H9 (cell line): Measurements from ENCODE around the gene TCIRG1. TPM values are rescaled to one million over a fixed set of nuclear protein-coding genes. Genes with fewer than 3 reads are reported as not detected.
A peak's percentile ranks its signal among the peaks of the same experiment; 100 is the strongest.

Source experiments
- DNase-seq: peaks from one replicate; pipeline ENCODE4 v3.0.0-alpha.2; 2017
- H2AFZ ChIP-seq: one replicate; pipeline ENCODE4 v1.6.1; 2013; ENCODE audit warnings: mild to moderate bottlenecking, low read length, control low read depth, moderate library complexity
- H2AK5ac ChIP-seq: 2 replicates; pipeline ENCODE4 v1.6.1; 2013; ENCODE audit warnings: low read length, control low read depth, mixed read lengths; ENCODE audit not compliant: insufficient read length
- H2BK120ac ChIP-seq: one replicate; pipeline ENCODE4 v1.6.1; 2013; ENCODE audit warnings: low read depth, mild to moderate bottlenecking, low read length, control low read depth, inconsistent platforms; ENCODE audit not compliant: poor library complexity, severe bottlenecking
- H2BK12ac ChIP-seq: 2 replicates; pipeline ENCODE4 v1.6.1; 2013; ENCODE audit warnings: low read length, control low read depth, mixed read lengths, low read depth; ENCODE audit not compliant: insufficient read length
- H2BK15ac ChIP-seq: 2 replicates; pipeline ENCODE4 v1.6.1; 2013; ENCODE audit warnings: low read depth, low read length, control low read depth
- H2BK20ac ChIP-seq: one replicate; pipeline ENCODE4 v1.6.1; 2013; ENCODE audit warnings: low read depth, mild to moderate bottlenecking, low read length, control low read depth, inconsistent platforms; ENCODE audit not compliant: poor library complexity, severe bottlenecking
- H2BK5ac ChIP-seq: 2 replicates; pipeline ENCODE4 v1.6.1; 2013; ENCODE audit warnings: low read length, control low read depth, mixed read lengths; ENCODE audit not compliant: insufficient read length
- H3K14ac ChIP-seq: 2 replicates; pipeline ENCODE4 v1.6.1; 2013; ENCODE audit warnings: low read length, control low read depth; ENCODE audit not compliant: insufficient read depth
- H3K18ac ChIP-seq: 2 replicates; pipeline ENCODE4 v1.6.1; 2013; ENCODE audit warnings: low read depth, mild to moderate bottlenecking, mixed read lengths, low read length, control low read depth; ENCODE audit not compliant: insufficient read length
- H3K23ac ChIP-seq: 2 replicates; pipeline ENCODE4 v1.6.1; 2013; ENCODE audit warnings: low read length, control low read depth, mixed read lengths, low read depth; ENCODE audit not compliant: insufficient read length
- H3K23me2 ChIP-seq: 2 replicates; pipeline ENCODE4 v1.6.1; 2013; ENCODE audit warnings: low read depth, mild to moderate bottlenecking, mixed read lengths, low read length, control low read depth; ENCODE audit not compliant: insufficient read length, poor library complexity, severe bottlenecking
- H3K27ac ChIP-seq: 2 replicates; pipeline ENCODE4 v1.5.1; 2013; ENCODE audit warnings: low read length, control low read depth, mixed read lengths, low read depth; ENCODE audit not compliant: insufficient read length
- H3K27me3 ChIP-seq: 2 replicates; pipeline ENCODE4 v1.6.1; 2013; ENCODE audit warnings: low read length, control low read depth, inconsistent platforms; ENCODE audit not compliant: insufficient read depth
- H3K4ac ChIP-seq: 2 replicates; pipeline ENCODE4 v1.6.1; 2013; ENCODE audit warnings: low read depth, mild to moderate bottlenecking, control low read depth, inconsistent platforms, low read length, moderate library complexity
- H3K4me1 ChIP-seq: 2 replicates; pipeline ENCODE4 v1.6.1; 2013; ENCODE audit warnings: low read length, control low read depth, inconsistent platforms; ENCODE audit not compliant: insufficient read depth
- H3K4me2 ChIP-seq: 2 replicates; pipeline ENCODE4 v1.6.1; 2013; ENCODE audit warnings: low read length, control low read depth, mixed read lengths; ENCODE audit not compliant: insufficient read length, insufficient read depth
- H3K56ac ChIP-seq: 2 replicates; pipeline ENCODE4 v1.6.1; 2013; ENCODE audit warnings: low read depth, mild to moderate bottlenecking, mixed read lengths, low read length, control low read depth; ENCODE audit not compliant: insufficient read length
- H3K79me1 ChIP-seq: 2 replicates; pipeline ENCODE4 v1.6.1; 2013; ENCODE audit warnings: low read depth, mild to moderate bottlenecking, moderate library complexity, low read length, control low read depth, inconsistent platforms; ENCODE audit not compliant: insufficient read depth, poor library complexity, severe bottlenecking
- H3K79me2 ChIP-seq: 2 replicates; pipeline ENCODE4 v1.6.1; 2013; ENCODE audit warnings: low read length, control low read depth, inconsistent platforms; ENCODE audit not compliant: insufficient read depth
- H3K9ac ChIP-seq: 2 replicates; pipeline ENCODE4 v1.6.1; 2013; ENCODE audit warnings: low read length, control low read depth, mixed read lengths; ENCODE audit not compliant: insufficient read length; ENCODE audit errors: extremely low read depth
- H3K9me3 ChIP-seq: one replicate; pipeline ENCODE4 v1.6.1; 2013; ENCODE audit warnings: low read depth, low read length, inconsistent platforms; ENCODE audit not compliant: control insufficient read depth
- H3T11ph ChIP-seq: one replicate; pipeline ENCODE4 v1.6.1; 2013; ENCODE audit warnings: mild to moderate bottlenecking, low read length, control low read depth, inconsistent platforms
- H4K20me1 ChIP-seq: one replicate; pipeline ENCODE4 v1.6.1; 2013; ENCODE audit not compliant: control insufficient read depth, insufficient read length, insufficient read depth
- H4K5ac ChIP-seq: 2 replicates; pipeline ENCODE4 v1.6.1; 2013; ENCODE audit warnings: low read depth, mild to moderate bottlenecking, mixed read lengths, low read length, control low read depth; ENCODE audit not compliant: insufficient read length
- H4K8ac ChIP-seq: replicated peaks from 2 replicates; pipeline ENCODE4 v1.6.1; 2013; ENCODE audit warnings: low read length, control low read depth, mixed read lengths, low read depth; ENCODE audit not compliant: insufficient read length
- H4K91ac ChIP-seq: 2 replicates; pipeline ENCODE4 v1.6.1; 2013; ENCODE audit warnings: low read depth, mild to moderate bottlenecking, moderate library complexity, mixed read lengths, low read length, control low read depth; ENCODE audit not compliant: insufficient read length
- H3K27ac Mint-ChIP-seq, 3 experiments: 2 replicates in 2 of 3; 3 replicates in 1 of 3; pipeline ENCODE4 v1.8.0; 2020 to 2021; ENCODE audit warnings: mixed read lengths in 3 of 3, mild to moderate bottlenecking in 1 of 3, moderate library complexity in 1 of 3
- H3K27me3 Mint-ChIP-seq: 2 replicates; pipeline ENCODE4 v1.8.0; 2021; ENCODE audit warnings: low read depth, mild to moderate bottlenecking, moderate library complexity, mixed read lengths
- H3K36me3 Mint-ChIP-seq, 3 experiments: 2 replicates in 2 of 3; 3 replicates in 1 of 3; pipeline ENCODE4 v1.8.0; 2020 to 2021; ENCODE audit warnings: low read depth in 3 of 3, mixed read lengths in 3 of 3; ENCODE audit not compliant: insufficient read depth in 1 of 3
- H3K4me1 Mint-ChIP-seq, 2 experiments: 2 replicates each; pipeline ENCODE4 v1.8.0; 2020; ENCODE audit warnings: mixed read lengths in 2 of 2
- H3K4me3 Mint-ChIP-seq, 2 experiments: 2 replicates in 1 of 2; 3 replicates in 1 of 2; pipeline ENCODE4 v1.8.0; 2020 to 2021; ENCODE audit warnings: mild to moderate bottlenecking in 2 of 2, mixed read lengths in 2 of 2, moderate library complexity in 1 of 2
- H3K9me3 Mint-ChIP-seq, 2 experiments: 2 replicates in 1 of 2; 3 replicates in 1 of 2; pipeline ENCODE4 v1.8.0; 2020; ENCODE audit warnings: mild to moderate bottlenecking in 2 of 2, mixed read lengths in 2 of 2, moderate library complexity in 1 of 2
- CTCF ChIP-seq: fragments of 200-600 bp; sonication (generic); conservative IDR thresholded peaks from 3 replicates; pipeline ENCODE4 v1.8.0; 2021; ENCODE audit warnings: antibody characterized with exemption, mild to moderate bottlenecking
- WGBS: extraction: QIAGEN DNeasy Blood & Tissue Kit; methylation state at CpG from one replicate; pipeline ENCODE4 v1.1.7; 2013; ENCODE audit warnings: missing lambda C conversion rate, low lambda C conversion rate, mixed read lengths; ENCODE audit not compliant: insufficient read length; ENCODE audit errors: extremely low coverage; 5-methylcytosine and 5-hydroxymethylcytosine counted together
- total RNA-seq: library from RNA; stranded (reverse); gene quantifications from 2 replicates; pipeline ENCODE4 v1.2.1, GENCODE V29; 2021

TCIRG1 gene
- total RNA-seq, 1 experiment from 2014 or later, result 24.4 TPM

DNA sequence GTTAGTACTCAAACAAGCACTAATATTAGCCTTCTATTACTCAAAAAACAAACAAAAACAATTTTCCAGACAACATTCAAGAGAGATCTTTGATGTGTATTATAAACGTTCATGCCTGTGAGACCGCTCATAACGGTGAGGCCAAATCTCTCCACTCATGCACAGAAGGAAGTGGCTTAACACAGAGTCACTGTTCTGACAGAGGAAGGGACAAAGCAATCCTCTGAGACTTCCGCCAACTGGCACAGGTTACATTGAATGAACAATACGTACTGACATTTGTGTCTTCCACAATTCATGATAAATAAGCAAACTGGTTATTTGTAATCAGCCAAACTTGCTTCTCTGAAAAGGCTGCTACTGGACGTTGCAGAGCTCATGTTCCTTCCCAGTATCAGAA lies 51.9 kb downstream of the TCIRG1 start:
- Histone ChIP-seq H2AFZ (no peak overlapping the region), H3K4ac (no peak overlapping the region), H3K18ac (no peak overlapping the region), H3K27me3 (no peaks in the 10 kb centered on the region), H3K14ac (no peak overlapping the region), H3K23ac (no peak overlapping the region), H3T11ph (no peak overlapping the region), H3K23me2 (no peaks in the 10 kb centered on the region), H3K4me1 (no peaks in the 10 kb centered on the region), H2BK5ac (no peak overlapping the region), H2AK5ac (no peak overlapping the region), H2BK20ac (no peak overlapping the region), H4K91ac (no peak overlapping the region), H3K27ac (no peak overlapping the region), H2BK12ac (no peak overlapping the region), H3K56ac (no peak overlapping the region), H3K79me2 (peaks cover 7% of the 10 kb centered on the region; the same call in 1 of the 2 replicates), H4K8ac (no peak overlapping the region), H2BK15ac (no peak overlapping the region), H3K9ac (no peak overlapping the region), H4K20me1 (no peaks in the 10 kb centered on the region), H3K4me2 (no peak overlapping the region), H4K5ac (no peak overlapping the region), H3K9me3 (no peaks in the 10 kb centered on the region), H2BK120ac (no peak overlapping the region), H3K79me1 (peaks cover 3% of the 10 kb centered on the region)
- WGBS, result no CpG with 5 or more reads among the region's 6 CpGs
- no peak for DNase-seq
- H3K27ac Mint-ChIP-seq, result peak overlapping the region in 1 of 3 experiments; percentile 58; a peak in 2 of 7 replicates
- H3K36me3 Mint-ChIP-seq, result peaks cover 3 to 20% (median 4%) of the 10 kb centered on the region in 3 experiments; a peak in 4 of 7 replicates
- no peaks in the 10 kb centered on the region for H3K9me3 Mint-ChIP-seq
- TF ChIP-seq CTCF, result no peak
- peaks cover 0 to 6% of the 10 kb centered on the region in 2 experiments; a peak in 1 of 4 replicates for H3K4me1 Mint-ChIP-seq
- H3K27me3 Mint-ChIP-seq, result no peaks in the 10 kb centered on the region
- no peak overlapping the region for H3K4me3 Mint-ChIP-seq
